Measurements from ENCODE around the gene TGM1.

The TGM1 gene

GRCh38 chr14:24260780-24261157 is 2.2 kb downstream of the TGM1 start:
- DNase-seq, result no peak
- H3K18ac ChIP-seq (ENCODE audit: low read length), result no peak overlapping the region
- no peak overlapping the region for H3K4me3 ChIP-seq (ENCODE audit: low read length)
- H3K4me1 ChIP-seq (ENCODE audit: control insufficient read depth, low read depth, low read length), result no peaks in the 10 kb centered on the region
- no peaks in the 10 kb centered on the region for H3K79me2 ChIP-seq (ENCODE audit: control insufficient read depth, insufficient read depth, low read length)
- H4K5ac ChIP-seq (ENCODE audit: low read length), result no peak overlapping the region
- H3K23ac ChIP-seq (ENCODE audit: low read length), result no peak overlapping the region
- no peak overlapping the region for H4K8ac ChIP-seq (ENCODE audit: low read depth, low read length)
- H3K9ac ChIP-seq (ENCODE audit: low read length), result no peak overlapping the region
- H2BK15ac ChIP-seq (replicated peaks; ENCODE audit: low read depth), result no peak overlapping the region
- H3K79me1 ChIP-seq (ENCODE audit: low read length), result no peaks in the 10 kb centered on the region
- no peak overlapping the region for H3K56ac ChIP-seq (ENCODE audit: low read length)
- no peaks in the 10 kb centered on the region for H3K27me3 ChIP-seq (ENCODE audit: insufficient read depth, low read length, poor library complexity)
- H3K36me3 ChIP-seq (ENCODE audit: control insufficient read depth, insufficient read depth, low read length), result no peaks in the 10 kb centered on the region
- H3K27ac ChIP-seq (ENCODE audit: low read depth, low read length), result no peak overlapping the region
- no peak overlapping the region for H2AK5ac ChIP-seq (ENCODE audit: low read length)
- no peak overlapping the region for H2BK120ac ChIP-seq (ENCODE audit: low read depth, low read length)
- H3K4me2 ChIP-seq (ENCODE audit: low read length), result no peak overlapping the region
- WGBS (ENCODE audit: extremely low coverage, insufficient coverage, low lambda C conversion rate), result no CpG with 5 or more reads among the region's 4 CpGs
- H2BK5ac ChIP-seq (ENCODE audit: low read length), result no peak overlapping the region
- H3K4ac ChIP-seq (ENCODE audit: low read depth, low read length), result no peak overlapping the region

GRCh38 chr14:24260026-24260779 is 2.8 kb downstream of the TGM1 start:
- no peak overlapping the region for H2AK5ac ChIP-seq (ENCODE audit: low read length)
- H3K9ac ChIP-seq (ENCODE audit: low read length), result no peak overlapping the region
- no peak overlapping the region for H3K27ac ChIP-seq (ENCODE audit: low read depth, low read length)
- no peak overlapping the region for H3K4me3 ChIP-seq (ENCODE audit: low read length)
- H3K27me3 ChIP-seq (ENCODE audit: insufficient read depth, low read length, poor library complexity), result no peaks in the 10 kb centered on the region
- no peak overlapping the region for H4K5ac ChIP-seq (ENCODE audit: low read length)
- H3K4me2 ChIP-seq (ENCODE audit: low read length), result no peak overlapping the region
- no peak overlapping the region for H3K18ac ChIP-seq (ENCODE audit: low read length)
- H2BK15ac ChIP-seq (replicated peaks; ENCODE audit: low read depth), result no peak overlapping the region
- H3K56ac ChIP-seq (ENCODE audit: low read length), result no peak overlapping the region
- no peak overlapping the region for H3K23ac ChIP-seq (ENCODE audit: low read length)
- no CpG with 5 or more reads among the region's 16 CpGs for WGBS (ENCODE audit: extremely low coverage, insufficient coverage, low lambda C conversion rate)
- H3K36me3 ChIP-seq (ENCODE audit: control insufficient read depth, insufficient read depth, low read length), result no peaks in the 10 kb centered on the region
- H2BK5ac ChIP-seq (ENCODE audit: low read length), result no peak overlapping the region
- H4K8ac ChIP-seq (ENCODE audit: low read depth, low read length), result no peak overlapping the region
- no peaks in the 10 kb centered on the region for H3K79me1 ChIP-seq (ENCODE audit: low read length)
- no peak for DNase-seq
- H3K79me2 ChIP-seq (ENCODE audit: control insufficient read depth, insufficient read depth, low read length), result no peaks in the 10 kb centered on the region
- no peak overlapping the region for H3K4ac ChIP-seq (ENCODE audit: low read depth, low read length)
- no peak overlapping the region for H2BK120ac ChIP-seq (ENCODE audit: low read depth, low read length)
- H3K4me1 ChIP-seq (ENCODE audit: control insufficient read depth, low read depth, low read length), result no peaks in the 10 kb centered on the region

- no peak overlapping the region for H2BK5ac ChIP-seq (ENCODE audit: low read length)
- no peak overlapping the region for H2BK120ac ChIP-seq (ENCODE audit: low read depth, low read length)
- H2BK15ac ChIP-seq (replicated peaks; ENCODE audit: low read depth), result no peak overlapping the region
- no peak overlapping the region for H3K4me3 ChIP-seq (ENCODE audit: low read length)
- no peak overlapping the region for H3K23ac ChIP-seq (ENCODE audit: low read length)
- peak; percentile 19 for DNase-seq
- no peaks in the 10 kb centered on the region for H3K27me3 ChIP-seq (ENCODE audit: insufficient read depth, low read length, poor library complexity)
- no peak overlapping the region for H3K18ac ChIP-seq (ENCODE audit: low read length)
- H3K56ac ChIP-seq (ENCODE audit: low read length), result no peak overlapping the region
- H4K8ac ChIP-seq (ENCODE audit: low read depth, low read length), result no peak overlapping the region
- H3K79me2 ChIP-seq (ENCODE audit: control insufficient read depth, insufficient read depth, low read length), result no peaks in the 10 kb centered on the region
- H3K79me1 ChIP-seq (ENCODE audit: low read length), result no peaks in the 10 kb centered on the region
- no peaks in the 10 kb centered on the region for H3K4me1 ChIP-seq (ENCODE audit: control insufficient read depth, low read depth, low read length)
- no peak overlapping the region for H4K5ac ChIP-seq (ENCODE audit: low read length)
- H3K36me3 ChIP-seq (ENCODE audit: control insufficient read depth, insufficient read depth, low read length), result no peaks in the 10 kb centered on the region
- no peak overlapping the region for H3K9ac ChIP-seq (ENCODE audit: low read length)
- WGBS (ENCODE audit: extremely low coverage, insufficient coverage, low lambda C conversion rate), result no CpG with 5 or more reads among the region's 16 CpGs
- H3K4ac ChIP-seq (ENCODE audit: low read depth, low read length), result no peak overlapping the region
- no peak overlapping the region for H2AK5ac ChIP-seq (ENCODE audit: low read length)
- no peak overlapping the region for H3K27ac ChIP-seq (ENCODE audit: low read depth, low read length)
- H3K4me2 ChIP-seq (ENCODE audit: low read length), result no peak overlapping the region
Measured at GRCh38 chr14:24259282-24260025, 3.5 kb downstream of the TGM1 start.

- Histone ChIP-seq H3K27me3 (ENCODE audit: insufficient read depth, low read length, poor library complexity) (no peaks in the 10 kb centered on the region), H4K5ac (ENCODE audit: low read length) (no peak overlapping the region), H3K18ac (ENCODE audit: low read length) (no peak overlapping the region), H2BK120ac (ENCODE audit: low read depth, low read length) (no peak overlapping the region), H3K23ac (ENCODE audit: low read length) (no peak overlapping the region), H4K8ac (ENCODE audit: low read depth, low read length) (no peak overlapping the region), H2AK5ac (ENCODE audit: low read length) (no peak overlapping the region), H2BK15ac (replicated peaks; ENCODE audit: low read depth) (no peak overlapping the region), H3K27ac (ENCODE audit: low read depth, low read length) (no peak overlapping the region), H3K4ac (ENCODE audit: low read depth, low read length) (no peak overlapping the region), H3K4me3 (ENCODE audit: low read length) (no peak overlapping the region), H3K4me2 (ENCODE audit: low read length) (no peak overlapping the region), H3K79me2 (ENCODE audit: control insufficient read depth, insufficient read depth, low read length) (no peaks in the 10 kb centered on the region), H3K56ac (ENCODE audit: low read length) (no peak overlapping the region), H3K79me1 (ENCODE audit: low read length) (no peaks in the 10 kb centered on the region), H2BK5ac (ENCODE audit: low read length) (no peak overlapping the region), H3K36me3 (ENCODE audit: control insufficient read depth, insufficient read depth, low read length) (no peaks in the 10 kb centered on the region), H3K4me1 (ENCODE audit: control insufficient read depth, low read depth, low read length) (no peaks in the 10 kb centered on the region), H3K9ac (ENCODE audit: low read length) (no peak overlapping the region)
- WGBS (ENCODE audit: extremely low coverage, insufficient coverage, low lambda C conversion rate), result no CpG with 5 or more reads among the region's 18 CpGs
- no peak for DNase-seq
Measured at GRCh38 chr14:24258548-24259265, 4.3 kb downstream of the TGM1 start.

DNA sequence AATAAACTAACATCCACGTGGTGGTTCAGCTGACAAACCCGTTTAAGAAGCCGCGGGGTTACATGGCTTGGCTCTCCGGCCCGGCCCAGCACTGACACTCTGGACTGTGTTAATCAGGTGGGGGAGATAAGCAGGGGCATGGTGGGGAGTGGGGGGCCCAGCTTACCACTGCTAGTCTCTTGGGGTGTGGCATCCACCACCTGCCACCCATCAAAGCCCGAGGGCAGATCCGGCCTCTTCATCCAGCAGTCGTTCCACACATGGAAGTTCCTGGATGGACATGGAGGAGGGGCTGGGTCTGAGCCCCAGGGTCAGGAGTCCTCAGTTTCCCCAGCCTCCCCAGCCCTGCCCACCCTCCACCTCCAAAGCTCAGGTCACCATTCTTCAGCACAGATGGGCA is 4.9 kb downstream of the TGM1 start:
- no peaks in the 10 kb centered on the region for H3K36me3 ChIP-seq (ENCODE audit: control insufficient read depth, insufficient read depth, low read length)
- no peak overlapping the region for H3K27ac ChIP-seq (ENCODE audit: low read depth, low read length)
- no peaks in the 10 kb centered on the region for H3K79me2 ChIP-seq (ENCODE audit: control insufficient read depth, insufficient read depth, low read length)
- H3K4ac ChIP-seq (ENCODE audit: low read depth, low read length), result no peak overlapping the region
- no peak overlapping the region for H2BK120ac ChIP-seq (ENCODE audit: low read depth, low read length)
- no peak overlapping the region for H2BK15ac ChIP-seq (replicated peaks; ENCODE audit: low read depth)
- H3K56ac ChIP-seq (ENCODE audit: low read length), result no peak overlapping the region
- H3K23ac ChIP-seq (ENCODE audit: low read length), result no peak overlapping the region
- no peak overlapping the region for H4K5ac ChIP-seq (ENCODE audit: low read length)
- H2AK5ac ChIP-seq (ENCODE audit: low read length), result no peak overlapping the region
- no peak overlapping the region for H3K4me3 ChIP-seq (ENCODE audit: low read length)
- H3K27me3 ChIP-seq (ENCODE audit: insufficient read depth, low read length, poor library complexity), result no peaks in the 10 kb centered on the region
- DNase-seq, result no peak
- no peak overlapping the region for H4K8ac ChIP-seq (ENCODE audit: low read depth, low read length)
- H3K18ac ChIP-seq (ENCODE audit: low read length), result no peak overlapping the region
- no peak overlapping the region for H2BK5ac ChIP-seq (ENCODE audit: low read length)
- no CpG with 5 or more reads among the region's 9 CpGs for WGBS (ENCODE audit: extremely low coverage, insufficient coverage, low lambda C conversion rate)
- no peak overlapping the region for H3K4me2 ChIP-seq (ENCODE audit: low read length)
- H3K4me1 ChIP-seq (ENCODE audit: control insufficient read depth, low read depth, low read length), result no peaks in the 10 kb centered on the region
- no peaks in the 10 kb centered on the region for H3K79me1 ChIP-seq (ENCODE audit: low read length)
- no peak overlapping the region for H3K9ac ChIP-seq (ENCODE audit: low read length)
